IPS-11a (cell line): ENCODE results near the gene MGMT.

Experiments used
- H3K4me3 ChIP-seq: one replicate; pipeline ENCODE4 v1.5.1; 2013; ENCODE audit warnings: low read depth, low read length, control low read depth

Gene MGMT

GRCh38 chr10:129784891-129785290, 317.9 kb downstream of the MGMT start:
- H3K4me3 ChIP-seq = no peak overlapping the region

- no peak overlapping the region for H3K4me3 ChIP-seq
Measured at GRCh38 chr10:129785536-129785981, 318.5 kb downstream of the MGMT start.

- no peak overlapping the region for H3K4me3 ChIP-seq
Measured at GRCh38 chr10:129786216-129786615, 319.2 kb downstream of the MGMT start.

GRCh38 chr10:129787557-129787956, 320.5 kb downstream of the MGMT start:
- H3K4me3 ChIP-seq = no peak overlapping the region

GRCh38 chr10:129788215-129788614, 321.2 kb downstream of the MGMT start:
- no peak overlapping the region for H3K4me3 ChIP-seq

GRCh38 chr10:129790715-129791446, 323.8 kb downstream of the MGMT start:
- no peak overlapping the region for H3K4me3 ChIP-seq

- no peak overlapping the region for H3K4me3 ChIP-seq
Measured at GRCh38 chr10:129792141-129792540, 325.1 kb downstream of the MGMT start.

GRCh38 chr10:129792864-129793263, 325.8 kb downstream of the MGMT start:
- H3K4me3 ChIP-seq = no peak overlapping the region

GRCh38 chr10:129793479-129793878, 326.4 kb downstream of the MGMT start:
- no peak overlapping the region for H3K4me3 ChIP-seq

GRCh38 chr10:129793996-129794395, 327.0 kb downstream of the MGMT start:
- H3K4me3 ChIP-seq = no peak overlapping the region

- H3K4me3 ChIP-seq = no peak overlapping the region
Measured at GRCh38 chr10:129796710-129797420, 329.8 kb downstream of the MGMT start.

GRCh38 chr10:129799942-129800341, 332.9 kb downstream of the MGMT start:
- no peak overlapping the region for H3K4me3 ChIP-seq

GRCh38 chr10:129800796-129801340, 333.8 kb downstream of the MGMT start:
- H3K4me3 ChIP-seq = no peak overlapping the region

- no peak overlapping the region for H3K4me3 ChIP-seq
Measured at GRCh38 chr10:129807211-129807610, 340.2 kb downstream of the MGMT start.

- no peak overlapping the region for H3K4me3 ChIP-seq
Measured at GRCh38 chr10:129808092-129808983, 341.3 kb downstream of the MGMT start.

GRCh38 chr10:129809431-129809830, 342.4 kb downstream of the MGMT start:
- no peak overlapping the region for H3K4me3 ChIP-seq

GRCh38 chr10:129809841-129810240, 342.8 kb downstream of the MGMT start:
- H3K4me3 ChIP-seq = no peak overlapping the region

- H3K4me3 ChIP-seq = no peak overlapping the region
Measured at GRCh38 chr10:129811208-129811607, 344.2 kb downstream of the MGMT start.

- no peak overlapping the region for H3K4me3 ChIP-seq
Measured at GRCh38 chr10:129812398-129812797, 345.4 kb downstream of the MGMT start.

- H3K4me3 ChIP-seq = no peak overlapping the region
Measured at GRCh38 chr10:129814681-129815646, 347.9 kb downstream of the MGMT start.
